HepG2 (cell line): ENCODE results near the gene ATXN1L. TPM values are rescaled to one million over a fixed set of nuclear protein-coding genes. Genes with fewer than 3 reads are reported as not detected.

Experiments used
- ATAC-seq: fragments of 200-7000 bp; cut with Tn5 transposase; 3 replicates; pipeline ENCODE4 v1.9.1; 2020; ENCODE audit warnings: mild to moderate bottlenecking, moderate library complexity
- BruUV-seq: library from RNA; stranded (reverse); fragments of 400-500 nt; replicated peaks from 2 replicates; lab custom pipeline; 2021; lab: Mats Ljungman, UMichigan
- CTCF ChIA-PET: fragments of 300-600 bp; formaldehyde crosslinking; extraction: SDS; loops from one replicate; lab custom pipeline; 2021; ENCODE audit warnings: low total read pairs, inconsistent platforms, low intra/inter-chr PET ratio; lab: Yijun Ruan, JAX
- POLR2A ChIA-PET: fragments of 350-600 bp; sonication (Branson Sonifier 250); formaldehyde crosslinking; loops from one replicate; lab custom pipeline; 2020; ENCODE audit warnings: antibody characterized with exemption, inconsistent platforms; lab: Yijun Ruan, JAX
- DNase-seq: peaks from one replicate; pipeline ENCODE4 v3.0.0-alpha.2; 2015; ENCODE audit warnings: low spot score
- FAIRE-seq: peaks from 3 replicates; lab custom pipeline; 2011; peaks lifted over from hg19 to GRCh38; lab: Jason Lieb, UNC
- H2AFZ ChIP-seq: one replicate; pipeline ENCODE4 v1.6.1; 2011; ENCODE audit warnings: low read length, inconsistent platforms
- H3K27ac ChIP-seq: fragments of 300-600 bp; 3 replicates; pipeline ENCODE4 v1.8.0; 2011; ENCODE audit warnings: mixed run types, mild to moderate bottlenecking, mixed read lengths, low read length, inconsistent platforms; ENCODE audit not compliant: insufficient read depth; ENCODE audit errors: extremely low read length
- H3K27me3 ChIP-seq, 2 experiments: fragments of 200-600 bp in 1 of 2; 2 replicates in 1 of 2; 3 replicates in 1 of 2; pipeline versions ENCODE4 v1.6.0 to v1.8.0; 2011; ENCODE audit warnings: low read length in 2 of 2, mild to moderate bottlenecking in 2 of 2, moderate library complexity in 2 of 2, inconsistent platforms in 1 of 2; ENCODE audit not compliant: insufficient read depth in 2 of 2, control insufficient read depth in 1 of 2
- H3K36me3 ChIP-seq, 2 experiments: fragments of 200-600 bp in 1 of 2; replicated peaks in 1 of 2; 2 replicates in 1 of 2; 3 replicates in 1 of 2; pipeline versions ENCODE4 v1.5.1 to v1.8.0; 2011; ENCODE audit warnings: low read length in 2 of 2, inconsistent platforms in 1 of 2; ENCODE audit not compliant: insufficient read depth in 2 of 2, control insufficient read depth in 1 of 2
- H3K4me1 ChIP-seq: 2 replicates; pipeline ENCODE4 v1.5.1; 2012; ENCODE audit warnings: low read length, inconsistent platforms; ENCODE audit not compliant: insufficient read depth
- H3K4me2 ChIP-seq: 2 replicates; pipeline ENCODE4 v1.6.0; 2011; ENCODE audit warnings: low read depth, low read length, inconsistent platforms
- H3K4me3 ChIP-seq, 3 experiments: fragments of 200-600 bp in 1 of 3; sonication (generic), shearing (Covaris generic) in 1 of 3; replicated peaks in 1 of 3; 2 replicates each; pipeline ENCODE4 v1.5.1; 2011 to 2016; ENCODE audit warnings: low read length in 3 of 3, inconsistent platforms in 2 of 3, low read depth in 2 of 3, mild to moderate bottlenecking in 2 of 3, control low read depth in 1 of 3, mixed read lengths in 1 of 3; ENCODE audit not compliant: insufficient read depth in 1 of 3
- H3K79me2 ChIP-seq: one replicate; pipeline ENCODE4 v1.6.1; 2011; ENCODE audit warnings: low read length, inconsistent platforms; ENCODE audit not compliant: insufficient read depth
- H3K9ac ChIP-seq: 2 replicates; pipeline ENCODE4 v1.6.0; 2011; ENCODE audit warnings: mild to moderate bottlenecking, low read depth, low read length, inconsistent platforms; ENCODE audit not compliant: insufficient read depth
- H3K9me3 ChIP-seq: 2 replicates; pipeline ENCODE4 v1.5.1; 2012; ENCODE audit warnings: mild to moderate bottlenecking, low read length
- H4K20me1 ChIP-seq: 2 replicates; pipeline ENCODE4 v1.6.0; 2011; ENCODE audit warnings: inconsistent platforms, mild to moderate bottlenecking, low read length, moderate library complexity; ENCODE audit not compliant: insufficient read depth
- ARID2 ChIP-seq: sonication (generic); formaldehyde crosslinking; IDR thresholded peaks from 2 replicates; pipeline ENCODE4 v1.8.1; 2022; ENCODE audit warnings: mild to moderate bottlenecking, missing genetic modification reagents, borderline replicate concordance
- ELF4 ChIP-seq: sonication (generic); formaldehyde crosslinking; IDR thresholded peaks from 2 replicates; pipeline ENCODE4 v1.5.0; 2020; ENCODE audit warnings: missing genetic modification reagents, mild to moderate bottlenecking, moderate library complexity, borderline replicate concordance
- KLF13 ChIP-seq: sonication (generic); formaldehyde crosslinking; IDR thresholded peaks from 2 replicates; pipeline ENCODE4 v1.4.0; 2020; ENCODE audit warnings: mild to moderate bottlenecking, missing genetic modification reagents
- SP4 ChIP-seq: sonication (generic); formaldehyde crosslinking; IDR thresholded peaks from 2 replicates; pipeline ENCODE4 v1.8.1; 2023; ENCODE audit warnings: mild to moderate bottlenecking, missing genetic modification reagents
- ZNF878 ChIP-seq: sonication (generic); formaldehyde crosslinking; IDR thresholded peaks from 2 replicates; pipeline ENCODE4 v1.8.1; 2023; ENCODE audit warnings: mild to moderate bottlenecking, missing genetic modification reagents, moderate library complexity
- WGBS: methylation state at CpG from one replicate; pipeline ENCODE4 v1.1.6; 2017; ENCODE audit warnings: low lambda C conversion rate; 5-methylcytosine and 5-hydroxymethylcytosine counted together
- in situ Hi-C: cut with HindIII; loops from 2 replicates; pipeline ENCODE4 v1.10.0; 2017; ENCODE audit warnings: low pct_unique_long_range_greater_than_20kb; ENCODE audit not compliant: extremely low pct_ligation_motif_present
- intact Hi-C: fragments of 100-400 bp; cut with micrococcal nuclease; formaldehyde crosslinking; loops from one replicate; pipeline ENCODE4 v1.10.0; 2022; ENCODE audit not compliant: unreplicated experiment
- polyA plus RNA-seq, 8 experiments: library from polyadenylated mRNA; depleted of rRNA in 3 of 8; stranded (reverse) in 7 of 8; unstranded in 1 of 8; fragments of >200 nt; fragmentation: Illumina TruSeq in 4 of 8; extraction: Trizol in 4 of 8; gene quantifications; 2 replicates each; pipeline versions ENCODE4 v1.2.1 to v1.2.3, GENCODE V29; 2011 to 2016; ENCODE audit warnings: low read depth in 4 of 8, missing spikeins in 1 of 8, mixed read lengths in 1 of 8; ENCODE audit not compliant: insufficient read depth in 1 of 8
- total RNA-seq, 5 experiments: library from RNA; depleted of rRNA; stranded (reverse); fragments of >200 nt; fragmentation: Illumina TruSeq; extraction: Trizol; gene quantifications; 2 replicates each; pipeline ENCODE4 v1.2.3, GENCODE V29; 2016; ENCODE audit warnings: low read depth in 1 of 5
- TF ChIP-seq, protein P1 (sequence below): sonication (generic); formaldehyde crosslinking; IDR thresholded peaks from 2 replicates; pipeline ENCODE4 v1.4.0; 2020; ENCODE audit warnings: mild to moderate bottlenecking, missing genetic modification reagents
- TF ChIP-seq, protein P2 (sequence below): sonication (generic); formaldehyde crosslinking; IDR thresholded peaks from 2 replicates; pipeline ENCODE4 v1.4.0; 2020; ENCODE audit warnings: missing genetic modification reagents
- TF ChIP-seq, protein P3 (sequence below): sonication (generic); formaldehyde crosslinking; IDR thresholded peaks from 2 replicates; pipeline ENCODE4 v1.4.0; 2020; ENCODE audit warnings: missing genetic modification reagents
- TF ChIP-seq, protein P4 (sequence below), 2 experiments: IDR thresholded peaks; 2 replicates each; pipeline ENCODE4 v1.6.1; 2011 to 2012; ENCODE audit warnings: low read length in 2 of 2, borderline replicate concordance in 1 of 2, low read depth in 1 of 2, mild to moderate bottlenecking in 1 of 2, moderate library complexity in 1 of 2
- TF ChIP-seq, protein P5 (sequence below): sonication (generic); formaldehyde crosslinking; conservative IDR thresholded peaks from 2 replicates; pipeline ENCODE4 v1.4.0; 2020; ENCODE audit warnings: missing genetic modification reagents

Gene ATXN1L
- total and polyA plus RNA-seq, 2 of the 13 experiments (the other 11 are each of a cell fraction or from before 2014, with no cell fraction given) = 20.0 to 22.4 TPM

DNA sequence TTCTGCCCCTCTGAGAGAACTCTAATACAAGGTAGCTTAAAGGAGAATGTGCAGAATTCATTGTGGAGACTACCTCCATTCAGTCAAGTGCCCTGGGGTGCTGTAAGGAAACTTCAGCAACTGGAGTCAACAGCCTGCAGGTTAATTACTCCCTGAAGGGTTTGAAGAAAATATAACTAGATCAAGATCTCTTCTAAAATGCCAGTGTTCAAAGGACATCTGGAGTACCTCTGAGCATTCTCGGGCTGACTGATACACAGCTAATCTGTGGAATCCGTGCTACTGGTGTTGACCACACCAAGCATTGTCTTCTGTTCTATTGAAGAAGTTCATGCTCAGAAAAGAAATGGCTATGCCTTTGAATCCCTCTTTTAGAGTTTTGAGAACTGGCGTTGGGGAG lies 11.5 kb upstream of the ATXN1L start:
- no peaks in the 10 kb centered on the region for H4K20me1 ChIP-seq
- no peak for FAIRE-seq
- no peak overlapping the region for H3K4me2 ChIP-seq
- in situ Hi-C loops (no loop called here), intact Hi-C loops (no loop called here)
- TF ChIP-seq SP4 (CRISPR knock-in tag) = no peak
- TF ChIP-seq ZNF878 (CRISPR knock-in tag) = no peak
- TF ChIP-seq, protein P1, sequence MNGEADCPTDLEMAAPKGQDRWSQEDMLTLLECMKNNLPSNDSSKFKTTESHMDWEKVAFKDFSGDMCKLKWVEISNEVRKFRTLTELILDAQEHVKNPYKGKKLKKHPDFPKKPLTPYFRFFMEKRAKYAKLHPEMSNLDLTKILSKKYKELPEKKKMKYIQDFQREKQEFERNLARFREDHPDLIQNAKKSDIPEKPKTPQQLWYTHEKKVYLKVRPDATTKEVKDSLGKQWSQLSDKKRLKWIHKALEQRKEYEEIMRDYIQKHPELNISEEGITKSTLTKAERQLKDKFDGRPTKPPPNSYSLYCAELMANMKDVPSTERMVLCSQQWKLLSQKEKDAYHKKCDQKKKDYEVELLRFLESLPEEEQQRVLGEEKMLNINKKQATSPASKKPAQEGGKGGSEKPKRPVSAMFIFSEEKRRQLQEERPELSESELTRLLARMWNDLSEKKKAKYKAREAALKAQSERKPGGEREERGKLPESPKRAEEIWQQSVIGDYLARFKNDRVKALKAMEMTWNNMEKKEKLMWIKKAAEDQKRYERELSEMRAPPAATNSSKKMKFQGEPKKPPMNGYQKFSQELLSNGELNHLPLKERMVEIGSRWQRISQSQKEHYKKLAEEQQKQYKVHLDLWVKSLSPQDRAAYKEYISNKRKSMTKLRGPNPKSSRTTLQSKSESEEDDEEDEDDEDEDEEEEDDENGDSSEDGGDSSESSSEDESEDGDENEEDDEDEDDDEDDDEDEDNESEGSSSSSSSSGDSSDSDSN = no peak
- TF ChIP-seq KLF13 (CRISPR knock-in tag) = no peak
- TF ChIP-seq, protein P2, sequence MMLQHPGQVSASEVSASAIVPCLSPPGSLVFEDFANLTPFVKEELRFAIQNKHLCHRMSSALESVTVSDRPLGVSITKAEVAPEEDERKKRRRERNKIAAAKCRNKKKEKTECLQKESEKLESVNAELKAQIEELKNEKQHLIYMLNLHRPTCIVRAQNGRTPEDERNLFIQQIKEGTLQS (CRISPR knock-in tag) = no peak
- TF ChIP-seq, protein P3, sequence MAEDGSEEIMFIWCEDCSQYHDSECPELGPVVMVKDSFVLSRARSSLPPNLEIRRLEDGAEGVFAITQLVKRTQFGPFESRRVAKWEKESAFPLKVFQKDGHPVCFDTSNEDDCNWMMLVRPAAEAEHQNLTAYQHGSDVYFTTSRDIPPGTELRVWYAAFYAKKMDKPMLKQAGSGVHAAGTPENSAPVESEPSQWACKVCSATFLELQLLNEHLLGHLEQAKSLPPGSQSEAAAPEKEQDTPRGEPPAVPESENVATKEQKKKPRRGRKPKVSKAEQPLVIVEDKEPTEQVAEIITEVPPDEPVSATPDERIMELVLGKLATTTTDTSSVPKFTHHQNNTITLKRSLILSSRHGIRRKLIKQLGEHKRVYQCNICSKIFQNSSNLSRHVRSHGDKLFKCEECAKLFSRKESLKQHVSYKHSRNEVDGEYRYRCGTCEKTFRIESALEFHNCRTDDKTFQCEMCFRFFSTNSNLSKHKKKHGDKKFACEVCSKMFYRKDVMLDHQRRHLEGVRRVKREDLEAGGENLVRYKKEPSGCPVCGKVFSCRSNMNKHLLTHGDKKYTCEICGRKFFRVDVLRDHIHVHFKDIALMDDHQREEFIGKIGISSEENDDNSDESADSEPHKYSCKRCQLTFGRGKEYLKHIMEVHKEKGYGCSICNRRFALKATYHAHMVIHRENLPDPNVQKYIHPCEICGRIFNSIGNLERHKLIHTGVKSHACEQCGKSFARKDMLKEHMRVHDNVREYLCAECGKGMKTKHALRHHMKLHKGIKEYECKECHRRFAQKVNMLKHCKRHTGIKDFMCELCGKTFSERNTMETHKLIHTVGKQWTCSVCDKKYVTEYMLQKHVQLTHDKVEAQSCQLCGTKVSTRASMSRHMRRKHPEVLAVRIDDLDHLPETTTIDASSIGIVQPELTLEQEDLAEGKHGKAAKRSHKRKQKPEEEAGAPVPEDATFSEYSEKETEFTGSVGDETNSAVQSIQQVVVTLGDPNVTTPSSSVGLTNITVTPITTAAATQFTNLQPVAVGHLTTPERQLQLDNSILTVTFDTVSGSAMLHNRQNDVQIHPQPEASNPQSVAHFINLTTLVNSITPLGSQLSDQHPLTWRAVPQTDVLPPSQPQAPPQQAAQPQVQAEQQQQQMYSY (CRISPR knock-in tag) = no peak
- TF ChIP-seq, protein P4, sequence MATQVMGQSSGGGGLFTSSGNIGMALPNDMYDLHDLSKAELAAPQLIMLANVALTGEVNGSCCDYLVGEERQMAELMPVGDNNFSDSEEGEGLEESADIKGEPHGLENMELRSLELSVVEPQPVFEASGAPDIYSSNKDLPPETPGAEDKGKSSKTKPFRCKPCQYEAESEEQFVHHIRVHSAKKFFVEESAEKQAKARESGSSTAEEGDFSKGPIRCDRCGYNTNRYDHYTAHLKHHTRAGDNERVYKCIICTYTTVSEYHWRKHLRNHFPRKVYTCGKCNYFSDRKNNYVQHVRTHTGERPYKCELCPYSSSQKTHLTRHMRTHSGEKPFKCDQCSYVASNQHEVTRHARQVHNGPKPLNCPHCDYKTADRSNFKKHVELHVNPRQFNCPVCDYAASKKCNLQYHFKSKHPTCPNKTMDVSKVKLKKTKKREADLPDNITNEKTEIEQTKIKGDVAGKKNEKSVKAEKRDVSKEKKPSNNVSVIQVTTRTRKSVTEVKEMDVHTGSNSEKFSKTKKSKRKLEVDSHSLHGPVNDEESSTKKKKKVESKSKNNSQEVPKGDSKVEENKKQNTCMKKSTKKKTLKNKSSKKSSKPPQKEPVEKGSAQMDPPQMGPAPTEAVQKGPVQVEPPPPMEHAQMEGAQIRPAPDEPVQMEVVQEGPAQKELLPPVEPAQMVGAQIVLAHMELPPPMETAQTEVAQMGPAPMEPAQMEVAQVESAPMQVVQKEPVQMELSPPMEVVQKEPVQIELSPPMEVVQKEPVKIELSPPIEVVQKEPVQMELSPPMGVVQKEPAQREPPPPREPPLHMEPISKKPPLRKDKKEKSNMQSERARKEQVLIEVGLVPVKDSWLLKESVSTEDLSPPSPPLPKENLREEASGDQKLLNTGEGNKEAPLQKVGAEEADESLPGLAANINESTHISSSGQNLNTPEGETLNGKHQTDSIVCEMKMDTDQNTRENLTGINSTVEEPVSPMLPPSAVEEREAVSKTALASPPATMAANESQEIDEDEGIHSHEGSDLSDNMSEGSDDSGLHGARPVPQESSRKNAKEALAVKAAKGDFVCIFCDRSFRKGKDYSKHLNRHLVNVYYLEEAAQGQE (IDR thresholded peaks at IDR 0.05; ENCODE audit: borderline replicate concordance in 1 of 2, low read depth in 1 of 2, low read length in 2 of 2) = no peak
- TF ChIP-seq, protein P5, sequence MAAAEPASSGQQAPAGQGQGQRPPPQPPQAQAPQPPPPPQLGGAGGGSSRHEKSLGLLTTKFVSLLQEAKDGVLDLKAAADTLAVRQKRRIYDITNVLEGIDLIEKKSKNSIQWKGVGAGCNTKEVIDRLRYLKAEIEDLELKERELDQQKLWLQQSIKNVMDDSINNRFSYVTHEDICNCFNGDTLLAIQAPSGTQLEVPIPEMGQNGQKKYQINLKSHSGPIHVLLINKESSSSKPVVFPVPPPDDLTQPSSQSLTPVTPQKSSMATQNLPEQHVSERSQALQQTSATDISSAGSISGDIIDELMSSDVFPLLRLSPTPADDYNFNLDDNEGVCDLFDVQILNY (CRISPR knock-in tag) = no peak
- no peak for TF ChIP-seq ARID2 (CRISPR knock-in tag)
- no peak for TF ChIP-seq ELF4 (CRISPR knock-in tag)
- no peaks in the 10 kb centered on the region for H3K79me2 ChIP-seq
- DNase-seq = no peak
- no peak overlapping the region for H3K4me3 ChIP-seq
- no peaks in the 10 kb centered on the region for H3K9me3 ChIP-seq
- no peaks in the 10 kb centered on the region for H3K36me3 ChIP-seq
- H3K27ac ChIP-seq = no peak overlapping the region
- H3K27me3 ChIP-seq = no peaks in the 10 kb centered on the region
- ChIA-PET POLR2A (no interaction called here), CTCF (no interaction called here)
- no TSS peak for BruUV-seq
- no peak for ATAC-seq
- no peak overlapping the region for H3K9ac ChIP-seq
- peaks cover 10% of the 10 kb centered on the region; the same call in 1 of the 2 replicates for H3K4me1 ChIP-seq
- H2AFZ ChIP-seq = no peak overlapping the region
- 24% methylated on average over 3 of the region's 3 CpGs for WGBS
